VCaP (cell line): ENCODE data around the gene SPATA12.

Experiments
- H3K27ac ChIP-seq: fragments of 450-650 bp; 2 replicates; pipeline ENCODE4 v1.5.1; 2017
- TF ChIP-seq, protein P1 (sequence below): fragments of 450-650 bp; conservative IDR thresholded peaks from 2 replicates; pipeline ENCODE4 v1.5.1; 2017; ENCODE audit warnings: mild to moderate bottlenecking, moderate library complexity

SPATA12 gene

GRCh38 chr3:57116501-57116900 is 56.0 kb downstream of the SPATA12 start:
- no peak overlapping the region for H3K27ac ChIP-seq
- TF ChIP-seq, protein P1, sequence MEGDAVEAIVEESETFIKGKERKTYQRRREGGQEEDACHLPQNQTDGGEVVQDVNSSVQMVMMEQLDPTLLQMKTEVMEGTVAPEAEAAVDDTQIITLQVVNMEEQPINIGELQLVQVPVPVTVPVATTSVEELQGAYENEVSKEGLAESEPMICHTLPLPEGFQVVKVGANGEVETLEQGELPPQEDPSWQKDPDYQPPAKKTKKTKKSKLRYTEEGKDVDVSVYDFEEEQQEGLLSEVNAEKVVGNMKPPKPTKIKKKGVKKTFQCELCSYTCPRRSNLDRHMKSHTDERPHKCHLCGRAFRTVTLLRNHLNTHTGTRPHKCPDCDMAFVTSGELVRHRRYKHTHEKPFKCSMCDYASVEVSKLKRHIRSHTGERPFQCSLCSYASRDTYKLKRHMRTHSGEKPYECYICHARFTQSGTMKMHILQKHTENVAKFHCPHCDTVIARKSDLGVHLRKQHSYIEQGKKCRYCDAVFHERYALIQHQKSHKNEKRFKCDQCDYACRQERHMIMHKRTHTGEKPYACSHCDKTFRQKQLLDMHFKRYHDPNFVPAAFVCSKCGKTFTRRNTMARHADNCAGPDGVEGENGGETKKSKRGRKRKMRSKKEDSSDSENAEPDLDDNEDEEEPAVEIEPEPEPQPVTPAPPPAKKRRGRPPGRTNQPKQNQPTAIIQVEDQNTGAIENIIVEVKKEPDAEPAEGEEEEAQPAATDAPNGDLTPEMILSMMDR = no peak

DNA sequence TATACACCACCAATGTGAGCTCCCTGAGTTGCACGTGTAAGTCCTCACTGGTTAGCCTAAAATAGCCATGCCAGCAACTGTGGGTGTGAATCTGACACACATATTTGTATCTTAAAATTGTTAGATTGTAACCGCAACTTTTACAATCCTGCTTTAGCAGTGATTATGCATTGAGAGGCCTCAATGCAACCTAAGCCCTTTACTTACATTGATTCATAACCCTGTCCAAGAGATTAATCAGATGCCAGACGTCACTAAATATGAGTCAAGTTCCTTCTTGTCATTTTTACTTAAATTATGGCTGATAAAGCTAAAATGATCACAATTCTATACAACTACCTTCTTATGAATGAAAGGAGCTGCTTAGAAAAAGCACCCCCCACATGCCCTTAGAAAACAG is 57.8 kb downstream of the SPATA12 start:
- no peak overlapping the region for H3K27ac ChIP-seq
- TF ChIP-seq, protein P1 = no peak

DNA sequence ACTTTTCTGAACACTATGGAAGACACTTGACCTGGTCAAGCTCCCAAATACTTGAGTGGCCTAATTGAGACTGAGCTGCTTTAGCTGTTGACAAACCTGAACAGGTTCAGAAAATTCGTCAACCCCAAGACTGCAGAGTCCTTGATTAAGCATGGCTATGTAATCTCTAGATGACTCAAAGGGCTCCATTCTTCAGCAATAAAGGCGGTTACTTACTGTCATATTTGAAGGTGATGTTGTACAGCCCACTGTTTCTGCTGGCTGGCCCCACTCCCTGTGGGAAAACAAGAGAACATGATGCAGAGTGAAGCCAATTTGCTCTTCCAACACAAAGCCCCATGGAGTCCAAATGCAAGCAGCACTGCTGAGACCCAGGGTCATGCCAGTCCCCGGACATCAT is 59.6 kb downstream of the SPATA12 start:
- H3K27ac ChIP-seq = no peak overlapping the region

GRCh38 chr3:57120451-57121174 is 60.1 kb downstream of the SPATA12 start:
- TF ChIP-seq, protein P1 = no peak
- H3K27ac ChIP-seq = no peak overlapping the region

More for the DNA sequence above, 59.6 kb downstream of the SPATA12 start:
- TF ChIP-seq, protein P1 = no peak
